H9 (cell line): ENCODE results near the gene POLL. TPM values are rescaled to one million over a fixed set of nuclear protein-coding genes. Genes with fewer than 3 reads are reported as not detected.

Experiments
- DNase-seq: peaks from one replicate; pipeline ENCODE4 v3.0.0-alpha.2; 2017
- H2AFZ ChIP-seq: one replicate; pipeline ENCODE4 v1.6.1; 2013; ENCODE audit warnings: mild to moderate bottlenecking, low read length, control low read depth, moderate library complexity
- H2AK5ac ChIP-seq: 2 replicates; pipeline ENCODE4 v1.6.1; 2013; ENCODE audit warnings: low read length, control low read depth, mixed read lengths; ENCODE audit not compliant: insufficient read length
- H2BK120ac ChIP-seq: one replicate; pipeline ENCODE4 v1.6.1; 2013; ENCODE audit warnings: low read depth, mild to moderate bottlenecking, low read length, control low read depth, inconsistent platforms; ENCODE audit not compliant: poor library complexity, severe bottlenecking
- H2BK12ac ChIP-seq: 2 replicates; pipeline ENCODE4 v1.6.1; 2013; ENCODE audit warnings: low read length, control low read depth, mixed read lengths, low read depth; ENCODE audit not compliant: insufficient read length
- H2BK15ac ChIP-seq: 2 replicates; pipeline ENCODE4 v1.6.1; 2013; ENCODE audit warnings: low read depth, low read length, control low read depth
- H2BK20ac ChIP-seq: one replicate; pipeline ENCODE4 v1.6.1; 2013; ENCODE audit warnings: low read depth, mild to moderate bottlenecking, low read length, control low read depth, inconsistent platforms; ENCODE audit not compliant: poor library complexity, severe bottlenecking
- H2BK5ac ChIP-seq: 2 replicates; pipeline ENCODE4 v1.6.1; 2013; ENCODE audit warnings: low read length, control low read depth, mixed read lengths; ENCODE audit not compliant: insufficient read length
- H3K14ac ChIP-seq: 2 replicates; pipeline ENCODE4 v1.6.1; 2013; ENCODE audit warnings: low read length, control low read depth; ENCODE audit not compliant: insufficient read depth
- H3K18ac ChIP-seq: 2 replicates; pipeline ENCODE4 v1.6.1; 2013; ENCODE audit warnings: low read depth, mild to moderate bottlenecking, mixed read lengths, low read length, control low read depth; ENCODE audit not compliant: insufficient read length
- H3K23ac ChIP-seq: 2 replicates; pipeline ENCODE4 v1.6.1; 2013; ENCODE audit warnings: low read length, control low read depth, mixed read lengths, low read depth; ENCODE audit not compliant: insufficient read length
- H3K23me2 ChIP-seq: 2 replicates; pipeline ENCODE4 v1.6.1; 2013; ENCODE audit warnings: low read depth, mild to moderate bottlenecking, mixed read lengths, low read length, control low read depth; ENCODE audit not compliant: insufficient read length, poor library complexity, severe bottlenecking
- H3K27ac ChIP-seq: 2 replicates; pipeline ENCODE4 v1.5.1; 2013; ENCODE audit warnings: low read length, control low read depth, mixed read lengths, low read depth; ENCODE audit not compliant: insufficient read length
- H3K27me3 ChIP-seq: 2 replicates; pipeline ENCODE4 v1.6.1; 2013; ENCODE audit warnings: low read length, control low read depth, inconsistent platforms; ENCODE audit not compliant: insufficient read depth
- H3K4ac ChIP-seq: 2 replicates; pipeline ENCODE4 v1.6.1; 2013; ENCODE audit warnings: low read depth, mild to moderate bottlenecking, control low read depth, inconsistent platforms, low read length, moderate library complexity
- H3K4me1 ChIP-seq: 2 replicates; pipeline ENCODE4 v1.6.1; 2013; ENCODE audit warnings: low read length, control low read depth, inconsistent platforms; ENCODE audit not compliant: insufficient read depth
- H3K4me2 ChIP-seq: 2 replicates; pipeline ENCODE4 v1.6.1; 2013; ENCODE audit warnings: low read length, control low read depth, mixed read lengths; ENCODE audit not compliant: insufficient read length, insufficient read depth
- H3K56ac ChIP-seq: 2 replicates; pipeline ENCODE4 v1.6.1; 2013; ENCODE audit warnings: low read depth, mild to moderate bottlenecking, mixed read lengths, low read length, control low read depth; ENCODE audit not compliant: insufficient read length
- H3K79me1 ChIP-seq: 2 replicates; pipeline ENCODE4 v1.6.1; 2013; ENCODE audit warnings: low read depth, mild to moderate bottlenecking, moderate library complexity, low read length, control low read depth, inconsistent platforms; ENCODE audit not compliant: insufficient read depth, poor library complexity, severe bottlenecking
- H3K79me2 ChIP-seq: 2 replicates; pipeline ENCODE4 v1.6.1; 2013; ENCODE audit warnings: low read length, control low read depth, inconsistent platforms; ENCODE audit not compliant: insufficient read depth
- H3K9ac ChIP-seq: 2 replicates; pipeline ENCODE4 v1.6.1; 2013; ENCODE audit warnings: low read length, control low read depth, mixed read lengths; ENCODE audit not compliant: insufficient read length; ENCODE audit errors: extremely low read depth
- H3K9me3 ChIP-seq: one replicate; pipeline ENCODE4 v1.6.1; 2013; ENCODE audit warnings: low read depth, low read length, inconsistent platforms; ENCODE audit not compliant: control insufficient read depth
- H3T11ph ChIP-seq: one replicate; pipeline ENCODE4 v1.6.1; 2013; ENCODE audit warnings: mild to moderate bottlenecking, low read length, control low read depth, inconsistent platforms
- H4K20me1 ChIP-seq: one replicate; pipeline ENCODE4 v1.6.1; 2013; ENCODE audit not compliant: control insufficient read depth, insufficient read length, insufficient read depth
- H4K5ac ChIP-seq: 2 replicates; pipeline ENCODE4 v1.6.1; 2013; ENCODE audit warnings: low read depth, mild to moderate bottlenecking, mixed read lengths, low read length, control low read depth; ENCODE audit not compliant: insufficient read length
- H4K8ac ChIP-seq: replicated peaks from 2 replicates; pipeline ENCODE4 v1.6.1; 2013; ENCODE audit warnings: low read length, control low read depth, mixed read lengths, low read depth; ENCODE audit not compliant: insufficient read length
- H4K91ac ChIP-seq: 2 replicates; pipeline ENCODE4 v1.6.1; 2013; ENCODE audit warnings: low read depth, mild to moderate bottlenecking, moderate library complexity, mixed read lengths, low read length, control low read depth; ENCODE audit not compliant: insufficient read length
- H3K27ac Mint-ChIP-seq, 3 experiments: 2 replicates in 2 of 3; 3 replicates in 1 of 3; pipeline ENCODE4 v1.8.0; 2020 to 2021; ENCODE audit warnings: mixed read lengths in 3 of 3, mild to moderate bottlenecking in 1 of 3, moderate library complexity in 1 of 3
- H3K27me3 Mint-ChIP-seq: 2 replicates; pipeline ENCODE4 v1.8.0; 2021; ENCODE audit warnings: low read depth, mild to moderate bottlenecking, moderate library complexity, mixed read lengths
- H3K36me3 Mint-ChIP-seq, 3 experiments: 2 replicates in 2 of 3; 3 replicates in 1 of 3; pipeline ENCODE4 v1.8.0; 2020 to 2021; ENCODE audit warnings: low read depth in 3 of 3, mixed read lengths in 3 of 3; ENCODE audit not compliant: insufficient read depth in 1 of 3
- H3K4me1 Mint-ChIP-seq, 2 experiments: 2 replicates each; pipeline ENCODE4 v1.8.0; 2020; ENCODE audit warnings: mixed read lengths in 2 of 2
- H3K4me3 Mint-ChIP-seq, 2 experiments: 2 replicates in 1 of 2; 3 replicates in 1 of 2; pipeline ENCODE4 v1.8.0; 2020 to 2021; ENCODE audit warnings: mild to moderate bottlenecking in 2 of 2, mixed read lengths in 2 of 2, moderate library complexity in 1 of 2
- H3K9me3 Mint-ChIP-seq, 2 experiments: 2 replicates in 1 of 2; 3 replicates in 1 of 2; pipeline ENCODE4 v1.8.0; 2020; ENCODE audit warnings: mild to moderate bottlenecking in 2 of 2, mixed read lengths in 2 of 2, moderate library complexity in 1 of 2
- WGBS: extraction: QIAGEN DNeasy Blood & Tissue Kit; methylation state at CpG from one replicate; pipeline ENCODE4 v1.1.7; 2013; ENCODE audit warnings: missing lambda C conversion rate, low lambda C conversion rate, mixed read lengths; ENCODE audit not compliant: insufficient read length; ENCODE audit errors: extremely low coverage; 5-methylcytosine and 5-hydroxymethylcytosine counted together
- total RNA-seq: library from RNA; stranded (reverse); gene quantifications from 2 replicates; pipeline ENCODE4 v1.2.1, GENCODE V29; 2021
- TF ChIP-seq, protein P1 (sequence below): fragments of 200-600 bp; sonication (generic); conservative IDR thresholded peaks from 3 replicates; pipeline ENCODE4 v1.8.0; 2021; ENCODE audit warnings: antibody characterized with exemption, mild to moderate bottlenecking

Gene POLL
- total RNA-seq, 1 experiment from 2014 or later = 30.8 TPM

DNA sequence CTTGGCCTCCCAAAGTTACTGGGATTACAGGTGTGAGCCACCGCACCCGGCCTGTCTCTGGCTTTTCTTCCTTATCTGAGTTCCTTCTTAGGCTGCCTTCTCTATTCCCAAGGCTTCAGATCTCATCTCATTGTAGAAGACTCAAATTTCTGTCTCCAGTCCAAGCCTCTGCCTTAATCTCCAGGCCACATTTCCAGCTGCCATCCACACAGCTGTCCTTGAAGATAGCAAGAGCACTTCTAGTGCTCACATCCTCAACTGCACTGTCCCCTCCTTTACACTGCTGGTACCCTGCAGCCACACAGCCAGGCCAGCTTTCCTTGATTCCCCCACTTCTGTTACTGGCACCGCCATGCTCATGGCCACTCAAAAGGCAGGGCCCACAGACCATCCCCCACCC lies 35.6 kb downstream of the POLL start:
- Histone ChIP-seq H4K8ac (no peak overlapping the region), H3K79me1 (no peaks in the 10 kb centered on the region), H3K4ac (no peak overlapping the region), H3K27ac (no peak overlapping the region), H3K18ac (no peak overlapping the region), H3K4me1 (no peaks in the 10 kb centered on the region), H3K9ac (no peak overlapping the region), H2BK5ac (no peak overlapping the region), H3K56ac (no peak overlapping the region), H2BK15ac (no peak overlapping the region), H4K20me1 (no peaks in the 10 kb centered on the region), H4K5ac (no peak overlapping the region), H2BK20ac (no peak overlapping the region), H4K91ac (no peak overlapping the region), H2AFZ (no peak overlapping the region), H2AK5ac (no peak overlapping the region), H3K14ac (no peak overlapping the region), H3T11ph (no peak overlapping the region), H2BK120ac (no peak overlapping the region), H3K23ac (peak overlapping the region; percentile 55), H3K4me2 (no peak overlapping the region), H2BK12ac (no peak overlapping the region), H3K27me3 (no peaks in the 10 kb centered on the region), H3K23me2 (no peaks in the 10 kb centered on the region), H3K79me2 (no peaks in the 10 kb centered on the region), H3K9me3 (no peaks in the 10 kb centered on the region)
- H3K9me3 Mint-ChIP-seq = no peaks in the 10 kb centered on the region
- peaks cover 0 to 13% (median 5%) of the 10 kb centered on the region in 3 experiments; a peak in 4 of 7 replicates for H3K36me3 Mint-ChIP-seq
- H3K4me1 Mint-ChIP-seq = no peaks in the 10 kb centered on the region
- no peak overlapping the region for H3K4me3 Mint-ChIP-seq
- DNase-seq = no peak
- WGBS = no CpG with 5 or more reads among the region's 3 CpGs
- no peaks in the 10 kb centered on the region for H3K27me3 Mint-ChIP-seq
- H3K27ac Mint-ChIP-seq = no peak overlapping the region
- TF ChIP-seq, protein P1, sequence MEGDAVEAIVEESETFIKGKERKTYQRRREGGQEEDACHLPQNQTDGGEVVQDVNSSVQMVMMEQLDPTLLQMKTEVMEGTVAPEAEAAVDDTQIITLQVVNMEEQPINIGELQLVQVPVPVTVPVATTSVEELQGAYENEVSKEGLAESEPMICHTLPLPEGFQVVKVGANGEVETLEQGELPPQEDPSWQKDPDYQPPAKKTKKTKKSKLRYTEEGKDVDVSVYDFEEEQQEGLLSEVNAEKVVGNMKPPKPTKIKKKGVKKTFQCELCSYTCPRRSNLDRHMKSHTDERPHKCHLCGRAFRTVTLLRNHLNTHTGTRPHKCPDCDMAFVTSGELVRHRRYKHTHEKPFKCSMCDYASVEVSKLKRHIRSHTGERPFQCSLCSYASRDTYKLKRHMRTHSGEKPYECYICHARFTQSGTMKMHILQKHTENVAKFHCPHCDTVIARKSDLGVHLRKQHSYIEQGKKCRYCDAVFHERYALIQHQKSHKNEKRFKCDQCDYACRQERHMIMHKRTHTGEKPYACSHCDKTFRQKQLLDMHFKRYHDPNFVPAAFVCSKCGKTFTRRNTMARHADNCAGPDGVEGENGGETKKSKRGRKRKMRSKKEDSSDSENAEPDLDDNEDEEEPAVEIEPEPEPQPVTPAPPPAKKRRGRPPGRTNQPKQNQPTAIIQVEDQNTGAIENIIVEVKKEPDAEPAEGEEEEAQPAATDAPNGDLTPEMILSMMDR = no peak
